GM23338 (cell line): Measurements from ENCODE around the gene CBFA2T3.

ENCODE experiments used
- CREB1 ChIP-seq: fragments of 250-450 bp; sonication (Bioruptor Pico); IDR thresholded peaks from 2 replicates; pipeline ENCODE4 v1.5.0; 2020; ENCODE audit warnings: low read depth, mild to moderate bottlenecking, moderate library complexity
- CTCF ChIP-seq, 2 experiments: fragments of 200-600 bp in 1 of 2; sonication (generic) in 1 of 2; conservative IDR thresholded peaks; 2 replicates each; pipeline versions ENCODE4 v1.5.1 to v1.6.1; 2016 to 2017; ENCODE audit warnings: antibody characterized with exemption in 2 of 2, low read depth in 2 of 2, mild to moderate bottlenecking in 2 of 2, moderate library complexity in 1 of 2
- ETS1 ChIP-seq: IDR thresholded peaks from 2 replicates; pipeline ENCODE4 v1.6.1; 2016; ENCODE audit warnings: antibody characterized with exemption
- EZH2 ChIP-seq: fragments of 200-600 bp; sonication (generic); IDR thresholded peaks from one replicate; pipeline ENCODE4 v1.8.0; 2017; ENCODE audit warnings: antibody characterized with exemption, mild to moderate bottlenecking, low read depth; ENCODE audit not compliant: unreplicated experiment
- EZH2phosphoT487 ChIP-seq: fragments of 200-600 bp; sonication (generic); IDR thresholded peaks from one replicate; pipeline ENCODE4 v1.8.1; 2018; ENCODE audit warnings: antibody characterized with exemption; ENCODE audit not compliant: unreplicated experiment
- JUNB ChIP-seq: IDR thresholded peaks from one replicate; pipeline ENCODE4 v1.6.1; 2016; ENCODE audit warnings: antibody characterized with exemption; ENCODE audit not compliant: unreplicated experiment
- NANOG ChIP-seq: IDR thresholded peaks from 2 replicates; pipeline ENCODE4 v1.6.1; 2016; ENCODE audit warnings: antibody characterized with exemption, borderline replicate concordance
- POLR2AphosphoS5 ChIP-seq: IDR thresholded peaks from 2 replicates; pipeline ENCODE4 v1.6.1; 2016; ENCODE audit warnings: antibody characterized with exemption, low read depth
- REST ChIP-seq: IDR thresholded peaks from one replicate; pipeline ENCODE4 v1.6.1; 2018; ENCODE audit warnings: antibody characterized with exemption; ENCODE audit not compliant: unreplicated experiment
- STAT1 ChIP-seq: IDR thresholded peaks from one replicate; pipeline ENCODE4 v1.6.1; 2016; ENCODE audit warnings: antibody characterized with exemption; ENCODE audit not compliant: unreplicated experiment
- ZNF114 ChIP-seq: fragments of 250-450 bp; sonication (Bioruptor Pico); IDR thresholded peaks from 2 replicates; pipeline ENCODE4 v1.5.0; 2020; ENCODE audit warnings: mild to moderate bottlenecking, moderate library complexity
- ZNF331 ChIP-seq: fragments of 250-450 bp; sonication (Bioruptor Pico); IDR thresholded peaks from 2 replicates; pipeline ENCODE4 v1.5.0; 2020; ENCODE audit warnings: low read depth, mild to moderate bottlenecking, moderate library complexity
- ZNF462 ChIP-seq: fragments of 250-450 bp; sonication (Bioruptor Pico); IDR thresholded peaks from 2 replicates; pipeline ENCODE4 v1.5.0; 2020; ENCODE audit warnings: mild to moderate bottlenecking, moderate library complexity

- TF ChIP-seq CTCF (conservative IDR thresholded peaks at IDR 0.05; ENCODE audit: low read depth in 2 of 2): no peak
- TF ChIP-seq JUNB: no peak
- no peak for TF ChIP-seq POLR2AphosphoS5
- no peak for TF ChIP-seq EZH2
- TF ChIP-seq NANOG: no peak
- TF ChIP-seq EZH2phosphoT487: no peak
- TF ChIP-seq CREB1 (CRISPR knock-in tag): no peak
- TF ChIP-seq REST: no peak
- no peak for TF ChIP-seq ZNF331 (CRISPR knock-in tag)
- no peak for TF ChIP-seq ZNF462 (CRISPR knock-in tag)
- no peak for TF ChIP-seq STAT1
- no peak for TF ChIP-seq ETS1
- TF ChIP-seq ZNF114: no peak
Measured at GRCh38 chr16:88830783-88831182, 146.2 kb downstream of the CBFA2T3 start.
